ENCODE results near the gene MXRA8. TPM values are rescaled to one million over a fixed set of nuclear protein-coding genes. Genes with fewer than 3 reads are reported as not detected.

The MXRA8 gene
- total RNA-seq, 1 experiment from 2014 or later, result 9.6 TPM

DNA sequence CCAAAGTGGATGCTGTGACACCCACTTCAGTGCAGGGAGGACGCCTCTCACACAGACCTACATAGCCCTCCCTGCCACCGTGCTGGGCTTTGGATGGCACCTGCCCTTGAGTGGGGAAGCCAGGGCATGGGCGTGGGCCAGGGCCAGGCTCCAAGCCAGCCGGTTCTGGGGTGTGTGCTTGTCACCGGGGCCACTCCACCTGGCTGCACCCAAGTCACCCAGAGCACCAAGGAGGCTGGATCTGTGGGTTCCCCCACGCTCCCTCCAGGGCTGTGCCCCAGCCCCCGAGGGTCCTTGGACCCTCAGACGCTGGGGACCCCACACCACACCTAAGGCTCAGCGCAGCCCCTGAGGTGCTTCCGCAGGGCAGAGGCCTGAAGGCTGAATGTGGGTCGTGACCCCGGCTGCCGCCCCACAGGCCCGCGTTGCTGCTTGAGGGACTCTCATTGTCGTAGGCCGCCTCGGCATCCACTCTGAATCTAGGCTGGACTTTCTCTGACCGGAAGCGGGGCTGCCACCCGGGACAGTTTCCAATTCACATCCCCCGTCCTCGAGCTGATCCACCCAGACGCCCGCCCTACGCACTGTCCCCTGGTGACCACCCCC is 1.5 kb downstream of the MXRA8 start:
- Histone ChIP-seq H2BK12ac (ENCODE audit: insufficient read length, low read depth, low read length) (no peak overlapping the region), H3K79me2 (ENCODE audit: insufficient read depth, low read length) (no peaks in the 10 kb centered on the region), H2BK120ac (ENCODE audit: low read depth, low read length, poor library complexity, severe bottlenecking) (no peak overlapping the region), H4K91ac (ENCODE audit: insufficient read length, low read depth, low read length) (no peak overlapping the region), H3K27ac (ENCODE audit: insufficient read length, low read depth, low read length) (no peak overlapping the region), H3K4me2 (ENCODE audit: insufficient read depth, insufficient read length, low read length) (no peak overlapping the region), H2AFZ (ENCODE audit: low read length) (no peak overlapping the region), H2AK5ac (ENCODE audit: insufficient read length, low read length) (no peak overlapping the region), H3K18ac (ENCODE audit: insufficient read length, low read depth, low read length) (no peak overlapping the region), H2BK20ac (ENCODE audit: low read depth, low read length, poor library complexity, severe bottlenecking) (no peak overlapping the region), H3K23ac (ENCODE audit: insufficient read length, low read depth, low read length) (no peak overlapping the region), H3K9me3 (ENCODE audit: control insufficient read depth, low read depth, low read length) (no peaks in the 10 kb centered on the region), H3K14ac (ENCODE audit: insufficient read depth, low read length) (no peak overlapping the region; the same call in 1 of the 2 replicates), H3K4ac (ENCODE audit: low read depth, low read length) (no peak overlapping the region), H3K27me3 (ENCODE audit: insufficient read depth, low read length) (peaks cover 4% of the 10 kb centered on the region; the same call in 1 of the 2 replicates), H4K8ac (replicated peaks; ENCODE audit: insufficient read length, low read depth, low read length) (no peak overlapping the region), H3K23me2 (ENCODE audit: insufficient read length, low read depth, low read length, poor library complexity, severe bottlenecking) (peaks cover 7% of the 10 kb centered on the region), H3K4me1 (ENCODE audit: insufficient read depth, low read length) (peaks cover 2% of the 10 kb centered on the region; the same call in 1 of the 2 replicates), H4K5ac (ENCODE audit: insufficient read length, low read depth, low read length) (no peak overlapping the region), H3K79me1 (ENCODE audit: insufficient read depth, low read depth, low read length, poor library complexity, severe bottlenecking) (no peaks in the 10 kb centered on the region), H3K56ac (ENCODE audit: insufficient read length, low read depth, low read length) (no peak overlapping the region), H3T11ph (ENCODE audit: low read length) (no peak overlapping the region), H2BK5ac (ENCODE audit: insufficient read length, low read length) (no peak overlapping the region), H4K20me1 (ENCODE audit: control insufficient read depth, insufficient read depth, insufficient read length) (no peaks in the 10 kb centered on the region), H2BK15ac (ENCODE audit: low read depth, low read length) (no peak overlapping the region), H3K9ac (ENCODE audit: extremely low read depth, insufficient read length, low read length) (no peak overlapping the region)
- no peak overlapping the region; a peak in 1 of 5 replicates for H3K4me3 Mint-ChIP-seq
- WGBS (ENCODE audit: extremely low coverage, insufficient read length, low lambda C conversion rate), result no CpG with 5 or more reads among the region's 26 CpGs
- no peak for DNase-seq
- peaks cover 44% of the 10 kb centered on the region for H3K27me3 Mint-ChIP-seq (ENCODE audit: low read depth)
- peaks cover 0 to 8% (median 2%) of the 10 kb centered on the region in 3 experiments; a peak in 1 of 7 replicates for H3K36me3 Mint-ChIP-seq (ENCODE audit: insufficient read depth in 1 of 3, low read depth in 3 of 3)
- H3K4me1 Mint-ChIP-seq, result peaks cover 34 to 58% of the 10 kb centered on the region in 2 experiments
- H3K9me3 Mint-ChIP-seq, result no peaks in the 10 kb centered on the region; a peak in 2 of 5 replicates
- no peak for TF ChIP-seq CTCF (conservative IDR thresholded peaks at IDR 0.05)
- H3K27ac Mint-ChIP-seq, result no peak overlapping the region

Measured in H9 (cell line).